Testis (tissue), 3 donors: ENCODE data around the gene TTYH2. TPM values are rescaled to one million over a fixed set of nuclear protein-coding genes. Genes with fewer than 3 reads are reported as not detected.

ENCODE experiments used
- DNase-seq: peaks from one replicate; pipeline ENCODE4 v3.0.0-alpha.2; 2019
- H3K27ac ChIP-seq, 2 donors: fragments of 200-600 bp; sonication (generic); one replicate each; pipeline ENCODE4 v1.5.1; 2019
- H3K27me3 ChIP-seq: fragments of 200-600 bp; sonication (generic); one replicate; pipeline ENCODE4 v1.5.1; 2019
- H3K36me3 ChIP-seq: fragments of 200-600 bp; sonication (generic); one replicate; pipeline ENCODE4 v1.5.1; 2017; ENCODE audit warnings: low read depth; ENCODE audit errors: missing control alignments
- H3K4me1 ChIP-seq: fragments of 200-600 bp; sonication (generic); one replicate; pipeline ENCODE4 v1.5.1; 2019
- H3K4me3 ChIP-seq, 2 donors: fragments of 200-600 bp; sonication (generic); one replicate each; pipeline ENCODE4 v1.5.1; 2017 to 2019
- H3K9me3 ChIP-seq: fragments of 200-600 bp; sonication (generic); one replicate; pipeline ENCODE4 v1.5.1; 2017
- POLR2A ChIP-seq: fragments of 450-650 bp; IDR thresholded peaks from one replicate; pipeline ENCODE4 v1.6.1; 2017; ENCODE audit warnings: antibody characterized with exemption, mild to moderate bottlenecking, moderate library complexity
- WGBS, 2 donors: methylation state at CpG; one replicate each; pipeline ENCODE4 v1.1.5; 2018; 5-methylcytosine and 5-hydroxymethylcytosine counted together
- intact Hi-C: fragments of 100-400 bp; cut with DNase I; formaldehyde crosslinking; loops from one replicate; pipeline ENCODE4 v1.15.1; 2023; ENCODE audit warnings: low total_unique reads
- polyA plus RNA-seq: library from polyadenylated mRNA; stranded (reverse); fragments of 350-450 nt; fragmentation: Illumina TruSeq; extraction: RNeasy Lipid Tissue Mini Kit (QIAGEN cat#74804); gene quantifications from one replicate; pipeline ENCODE4 v1.2.3, GENCODE V29; 2014; ENCODE audit warnings: low read depth, low replicate concordance; ENCODE audit not compliant: insufficient read depth
- total RNA-seq, 2 donors: library from RNA; depleted of rRNA; stranded (reverse); fragments of >200 nt; gene quantifications; one replicate each; pipeline ENCODE4 v1.2.3, GENCODE V29; 2016
- TF ChIP-seq, protein P1 (sequence below), 3 experiments: fragments of 450-650 bp in 2 of 3; fragments of 200-600 bp in 1 of 3; sonication (generic) in 1 of 3; IDR thresholded peaks; one replicate each; pipeline ENCODE4 v1.5.1; 2016 to 2019; ENCODE audit warnings: antibody characterized with exemption in 3 of 3, mild to moderate bottlenecking in 2 of 3, moderate library complexity in 1 of 3

Gene TTYH2
- total and polyA plus RNA-seq, 3 donors from 2014 or later, result 52.7 to 73.5 (median 69.7) TPM

DNA sequence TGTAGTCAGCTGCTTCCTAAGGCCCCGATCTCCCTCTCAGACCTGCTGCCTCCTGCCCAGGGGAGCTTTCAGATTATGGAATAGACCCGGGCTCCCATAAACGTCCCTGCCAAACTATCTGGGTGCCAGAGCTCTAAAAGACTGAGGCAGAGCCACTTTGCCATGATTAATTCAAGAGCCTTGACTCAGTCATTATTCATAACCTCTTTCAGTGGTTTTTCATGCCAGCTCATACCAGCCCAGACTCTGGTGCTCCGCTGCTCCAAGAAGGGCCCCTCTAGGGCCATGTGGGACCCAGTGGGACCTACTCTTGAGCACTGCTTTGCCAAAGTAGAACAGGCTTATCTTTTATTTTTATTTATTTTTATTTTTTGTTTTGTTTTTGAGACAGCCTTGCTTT is 84.6 kb downstream of the TTYH2 start:
- Histone ChIP-seq H3K4me1 (peaks cover 13% of the 10 kb centered on the region), H3K27me3 (no peaks in the 10 kb centered on the region), H3K4me3 (no peak overlapping the region), H3K9me3 (no peaks in the 10 kb centered on the region), H3K36me3 (no peaks in the 10 kb centered on the region), H3K27ac (no peak overlapping the region)
- intact Hi-C loops, result loop anchor here (5.0 kb wide), 1 partner anchor 86 kb away; the partner anchor contains the start of gene TTYH2
- no peak for DNase-seq
- 72 to 85% methylated on average over 4 of the region's 4 CpGs for WGBS, 2 donors
- TF ChIP-seq, protein P1, sequence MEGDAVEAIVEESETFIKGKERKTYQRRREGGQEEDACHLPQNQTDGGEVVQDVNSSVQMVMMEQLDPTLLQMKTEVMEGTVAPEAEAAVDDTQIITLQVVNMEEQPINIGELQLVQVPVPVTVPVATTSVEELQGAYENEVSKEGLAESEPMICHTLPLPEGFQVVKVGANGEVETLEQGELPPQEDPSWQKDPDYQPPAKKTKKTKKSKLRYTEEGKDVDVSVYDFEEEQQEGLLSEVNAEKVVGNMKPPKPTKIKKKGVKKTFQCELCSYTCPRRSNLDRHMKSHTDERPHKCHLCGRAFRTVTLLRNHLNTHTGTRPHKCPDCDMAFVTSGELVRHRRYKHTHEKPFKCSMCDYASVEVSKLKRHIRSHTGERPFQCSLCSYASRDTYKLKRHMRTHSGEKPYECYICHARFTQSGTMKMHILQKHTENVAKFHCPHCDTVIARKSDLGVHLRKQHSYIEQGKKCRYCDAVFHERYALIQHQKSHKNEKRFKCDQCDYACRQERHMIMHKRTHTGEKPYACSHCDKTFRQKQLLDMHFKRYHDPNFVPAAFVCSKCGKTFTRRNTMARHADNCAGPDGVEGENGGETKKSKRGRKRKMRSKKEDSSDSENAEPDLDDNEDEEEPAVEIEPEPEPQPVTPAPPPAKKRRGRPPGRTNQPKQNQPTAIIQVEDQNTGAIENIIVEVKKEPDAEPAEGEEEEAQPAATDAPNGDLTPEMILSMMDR (IDR thresholded peaks at IDR 0.05), result no peak
- no peak for TF ChIP-seq POLR2A

DNA sequence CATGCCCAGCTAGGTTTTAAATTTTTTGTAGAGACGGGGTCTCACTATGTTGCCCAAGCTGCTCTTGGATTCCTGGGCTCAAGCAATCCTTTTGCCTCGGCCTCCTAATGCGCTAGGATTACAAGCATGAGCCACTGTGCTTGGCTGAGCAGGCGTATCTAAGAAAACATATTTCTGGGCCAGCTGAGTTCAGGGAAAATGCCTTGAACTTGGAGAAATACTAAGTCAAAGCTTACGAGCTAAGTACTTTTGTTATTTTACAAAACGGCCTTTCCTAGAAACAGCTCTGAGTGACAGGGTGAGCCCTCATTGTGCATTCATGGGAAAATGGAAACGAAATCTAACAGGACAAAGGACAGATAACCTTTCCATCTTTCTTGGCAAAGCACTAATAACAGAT is 85.4 kb downstream of the TTYH2 start:
- no peaks in the 10 kb centered on the region for H3K36me3 ChIP-seq
- DNase-seq, result peak; percentile 33
- H3K27me3 ChIP-seq, result no peaks in the 10 kb centered on the region
- no peak overlapping the region for H3K4me3 ChIP-seq
- H3K27ac ChIP-seq, result no peak overlapping the region
- TF ChIP-seq POLR2A, result no peak
- TF ChIP-seq, protein P1 (IDR thresholded peaks at IDR 0.05), result no peak
- intact Hi-C loops, result loop anchor here (5.0 kb wide), 1 partner anchor 86 kb away; the partner anchor contains the start of gene TTYH2
- WGBS, 2 donors, result 44 to 60% methylated on average over 7 of the region's 7 CpGs
- no peaks in the 10 kb centered on the region for H3K9me3 ChIP-seq
- peaks cover 13% of the 10 kb centered on the region for H3K4me1 ChIP-seq

DNA sequence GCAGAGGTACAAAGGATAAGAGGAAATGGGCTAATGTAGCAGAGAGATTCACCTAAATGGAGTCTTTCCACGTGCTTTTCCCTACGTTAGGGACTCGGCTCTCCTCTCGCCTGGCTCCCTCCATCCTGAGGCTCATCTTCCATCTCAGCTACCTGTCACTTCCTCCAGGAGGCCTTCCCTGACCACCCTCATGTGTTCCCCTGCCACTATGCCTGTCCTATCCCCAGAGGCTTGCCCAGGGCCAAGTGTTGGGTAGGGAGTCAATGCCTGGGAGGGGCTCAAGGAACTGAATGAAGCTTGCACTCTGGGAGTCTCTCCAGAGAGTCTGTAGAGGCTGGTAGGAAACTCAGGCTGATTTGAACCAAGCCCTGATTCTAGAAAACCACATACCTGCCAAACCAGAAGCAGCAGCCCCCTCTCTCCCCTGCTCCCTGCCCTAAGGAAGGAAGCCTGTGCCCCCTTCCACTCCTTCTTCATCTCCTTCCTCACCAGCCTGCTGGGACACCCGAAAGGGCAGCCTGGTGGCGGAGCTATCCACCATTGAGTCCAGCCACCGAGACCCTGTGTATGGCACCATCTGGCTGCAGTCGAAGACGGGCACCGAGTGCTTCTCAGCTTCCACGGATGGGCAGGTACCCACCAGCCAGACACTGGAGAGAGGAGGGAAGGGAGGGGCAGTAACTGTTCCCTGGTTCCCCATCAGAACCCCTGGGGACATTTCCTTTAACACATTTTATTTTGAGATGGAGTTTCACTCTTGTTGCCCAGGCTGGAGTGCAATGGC is 86.0 kb downstream of the TTYH2 start:
- Histone ChIP-seq H3K27ac (no peak overlapping the region), H3K4me1 (peaks cover 13% of the 10 kb centered on the region), H3K36me3 (no peaks in the 10 kb centered on the region), H3K4me3 (no peak overlapping the region), H3K9me3 (no peaks in the 10 kb centered on the region), H3K27me3 (no peaks in the 10 kb centered on the region)
- 79 to 81% methylated on average over 11 of the region's 11 CpGs for WGBS, 2 donors
- intact Hi-C loops, result loop anchor here (5.0 kb wide), 1 partner anchor 87 kb away; the partner anchor contains the start of gene TTYH2
- DNase-seq, result no peak
- TF ChIP-seq, protein P1 (IDR thresholded peaks at IDR 0.05), result no peak
- no peak for TF ChIP-seq POLR2A

DNA sequence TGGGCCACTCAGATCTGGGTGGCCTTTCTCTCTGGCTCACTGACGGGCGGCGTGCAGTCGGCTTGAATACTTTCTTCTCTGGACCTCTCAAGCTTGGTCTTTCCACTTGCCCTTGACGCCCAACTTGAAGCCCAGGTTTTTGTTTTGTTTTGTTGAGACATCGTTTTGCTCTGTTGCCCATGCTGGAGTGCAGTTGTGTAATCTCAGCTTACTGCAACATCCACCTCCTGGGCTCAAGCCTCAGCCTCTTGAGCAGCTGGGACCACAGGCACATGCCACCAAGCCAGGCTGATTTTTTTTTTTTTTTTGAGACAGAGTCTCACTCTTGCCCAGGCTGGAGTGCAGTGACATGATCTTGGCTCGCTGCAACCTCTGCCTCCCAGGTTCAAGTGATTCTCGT is 89.9 kb downstream of the TTYH2 start:
- no peaks in the 10 kb centered on the region for H3K4me1 ChIP-seq
- intact Hi-C loops, result no loop called here
- H3K36me3 ChIP-seq, result no peaks in the 10 kb centered on the region
- DNase-seq, result no peak
- 84 to 91% methylated on average over 8 of the region's 8 CpGs for WGBS, 2 donors
- no peak overlapping the region for H3K27ac ChIP-seq
- H3K27me3 ChIP-seq, result no peaks in the 10 kb centered on the region
- no peak for TF ChIP-seq POLR2A
- TF ChIP-seq, protein P1 (IDR thresholded peaks at IDR 0.05), result no peak
- no peaks in the 10 kb centered on the region for H3K9me3 ChIP-seq
- no peak overlapping the region for H3K4me3 ChIP-seq
